GM12878 (cell line): ENCODE data around the gene APOBEC2.

Experiments
- BMI1 ChIP-seq: fragments of 450-650 bp; IDR thresholded peaks from 2 replicates; pipeline ENCODE4 v1.6.1; 2016; ENCODE audit warnings: mild to moderate bottlenecking, moderate library complexity, borderline replicate concordance
- ESRRA ChIP-seq: IDR thresholded peaks from 2 replicates; pipeline ENCODE4 v1.6.1; 2012; ENCODE audit warnings: mild to moderate bottlenecking, low read length, improper control_type of control experiment
- EZH2 ChIP-seq: IDR thresholded peaks from 2 replicates; pipeline ENCODE4 v1.6.1; 2012; ENCODE audit warnings: low read depth, mild to moderate bottlenecking, control low read depth, inconsistent platforms, low read length, borderline replicate concordance; ENCODE audit not compliant: control insufficient read depth
- PAX5 ChIP-seq: IDR thresholded peaks from 2 replicates; pipeline ENCODE4 v1.6.1; 2011; ENCODE audit warnings: low read depth, low read length, borderline replicate concordance
- POLR2A ChIP-seq: IDR thresholded peaks from 2 replicates; pipeline ENCODE4 v1.6.1; 2011; ENCODE audit warnings: low read depth, mild to moderate bottlenecking, low read length
- POLR2AphosphoS5 ChIP-seq: IDR thresholded peaks from 2 replicates; pipeline ENCODE4 v1.6.1; 2011; ENCODE audit warnings: mild to moderate bottlenecking, low read length, inconsistent platforms
- RBBP5 ChIP-seq: fragments of 200-600 bp; sonication (generic); conservative IDR thresholded peaks from 2 replicates; pipeline ENCODE4 v1.6.1; 2016
- SMC3 ChIP-seq: IDR thresholded peaks from 2 replicates; pipeline ENCODE4 v1.6.1; 2011; ENCODE audit warnings: low read length, improper control_type of control experiment, borderline replicate concordance
- YY1 ChIP-seq: IDR thresholded peaks from 2 replicates; pipeline ENCODE4 v1.6.1; 2011; ENCODE audit warnings: low read depth, mild to moderate bottlenecking, low read length
- TF ChIP-seq, protein P1 (sequence below), 3 experiments: IDR thresholded peaks in 2 of 3; conservative IDR thresholded peaks in 1 of 3; 2 replicates each; pipeline ENCODE4 v1.5.1; 2011; ENCODE audit warnings: low read depth in 3 of 3, low read length in 3 of 3, mild to moderate bottlenecking in 3 of 3, control low read depth in 2 of 3, moderate library complexity in 2 of 3, inconsistent platforms in 1 of 3, mixed read lengths in 1 of 3; ENCODE audit not compliant: control insufficient read depth in 2 of 3, insufficient read depth in 1 of 3; ENCODE audit errors: extremely low read depth in 1 of 3
- TF ChIP-seq, protein P2 (sequence below): fragments of 450-650 bp; IDR thresholded peaks from 2 replicates; pipeline ENCODE4 v1.6.1; 2016; ENCODE audit warnings: mild to moderate bottlenecking, moderate library complexity, borderline replicate concordance
- TF ChIP-seq, protein P3 (sequence below): IDR thresholded peaks from 2 replicates; pipeline ENCODE4 v1.6.1; 2012; ENCODE audit warnings: low read depth, low read length, improper control_type of control experiment
- TF ChIP-seq, protein P4 (sequence below): IDR thresholded peaks from 2 replicates; pipeline ENCODE4 v1.6.1; 2011; ENCODE audit warnings: low read depth, low read length, improper control_type of control experiment, borderline replicate concordance
- TF ChIP-seq, protein P5 (sequence below): IDR thresholded peaks from 2 replicates; pipeline ENCODE4 v1.6.1; 2012; ENCODE audit warnings: improper control_type of control experiment, low read depth, low read length; ENCODE audit not compliant: insufficient replicate concordance

DNA sequence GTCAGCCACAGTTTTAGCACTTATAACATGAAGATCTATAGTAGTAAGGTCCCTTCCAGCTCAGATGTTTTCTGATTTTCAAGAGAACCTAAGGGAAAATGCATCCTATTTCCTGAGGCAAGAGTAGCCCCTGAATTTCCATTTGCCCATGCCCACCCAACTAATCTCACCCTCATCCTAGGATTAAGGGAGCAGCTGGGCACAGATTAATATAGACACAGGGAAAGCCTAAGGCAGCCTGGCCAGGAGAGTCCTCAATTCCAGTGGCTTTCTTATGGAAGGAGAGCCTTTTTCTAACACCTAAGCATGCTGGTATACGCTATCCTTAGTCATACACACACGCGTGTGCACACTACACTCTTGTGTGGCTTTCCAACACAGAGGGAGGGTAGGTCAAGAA lies 1.5 kb downstream of the APOBEC2 start:
- TF ChIP-seq, protein P1, sequence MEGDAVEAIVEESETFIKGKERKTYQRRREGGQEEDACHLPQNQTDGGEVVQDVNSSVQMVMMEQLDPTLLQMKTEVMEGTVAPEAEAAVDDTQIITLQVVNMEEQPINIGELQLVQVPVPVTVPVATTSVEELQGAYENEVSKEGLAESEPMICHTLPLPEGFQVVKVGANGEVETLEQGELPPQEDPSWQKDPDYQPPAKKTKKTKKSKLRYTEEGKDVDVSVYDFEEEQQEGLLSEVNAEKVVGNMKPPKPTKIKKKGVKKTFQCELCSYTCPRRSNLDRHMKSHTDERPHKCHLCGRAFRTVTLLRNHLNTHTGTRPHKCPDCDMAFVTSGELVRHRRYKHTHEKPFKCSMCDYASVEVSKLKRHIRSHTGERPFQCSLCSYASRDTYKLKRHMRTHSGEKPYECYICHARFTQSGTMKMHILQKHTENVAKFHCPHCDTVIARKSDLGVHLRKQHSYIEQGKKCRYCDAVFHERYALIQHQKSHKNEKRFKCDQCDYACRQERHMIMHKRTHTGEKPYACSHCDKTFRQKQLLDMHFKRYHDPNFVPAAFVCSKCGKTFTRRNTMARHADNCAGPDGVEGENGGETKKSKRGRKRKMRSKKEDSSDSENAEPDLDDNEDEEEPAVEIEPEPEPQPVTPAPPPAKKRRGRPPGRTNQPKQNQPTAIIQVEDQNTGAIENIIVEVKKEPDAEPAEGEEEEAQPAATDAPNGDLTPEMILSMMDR (IDR thresholded peaks at IDR 0.05 in 2 of 3, conservative IDR thresholded peaks at IDR 0.05 in 1 of 3; ENCODE audit: control insufficient read depth in 2 of 3, extremely low read depth in 1 of 3, insufficient read depth in 1 of 3, low read depth in 3 of 3, low read length in 3 of 3): no peak
- TF ChIP-seq EZH2 (no peak), SMC3 (no peak), BMI1 (no peak), RBBP5 (no peak), PAX5 (no peak), ESRRA (no peak), POLR2A (no peak), POLR2AphosphoS5 (no peak), YY1 (no peak)
- TF ChIP-seq, protein P2, sequence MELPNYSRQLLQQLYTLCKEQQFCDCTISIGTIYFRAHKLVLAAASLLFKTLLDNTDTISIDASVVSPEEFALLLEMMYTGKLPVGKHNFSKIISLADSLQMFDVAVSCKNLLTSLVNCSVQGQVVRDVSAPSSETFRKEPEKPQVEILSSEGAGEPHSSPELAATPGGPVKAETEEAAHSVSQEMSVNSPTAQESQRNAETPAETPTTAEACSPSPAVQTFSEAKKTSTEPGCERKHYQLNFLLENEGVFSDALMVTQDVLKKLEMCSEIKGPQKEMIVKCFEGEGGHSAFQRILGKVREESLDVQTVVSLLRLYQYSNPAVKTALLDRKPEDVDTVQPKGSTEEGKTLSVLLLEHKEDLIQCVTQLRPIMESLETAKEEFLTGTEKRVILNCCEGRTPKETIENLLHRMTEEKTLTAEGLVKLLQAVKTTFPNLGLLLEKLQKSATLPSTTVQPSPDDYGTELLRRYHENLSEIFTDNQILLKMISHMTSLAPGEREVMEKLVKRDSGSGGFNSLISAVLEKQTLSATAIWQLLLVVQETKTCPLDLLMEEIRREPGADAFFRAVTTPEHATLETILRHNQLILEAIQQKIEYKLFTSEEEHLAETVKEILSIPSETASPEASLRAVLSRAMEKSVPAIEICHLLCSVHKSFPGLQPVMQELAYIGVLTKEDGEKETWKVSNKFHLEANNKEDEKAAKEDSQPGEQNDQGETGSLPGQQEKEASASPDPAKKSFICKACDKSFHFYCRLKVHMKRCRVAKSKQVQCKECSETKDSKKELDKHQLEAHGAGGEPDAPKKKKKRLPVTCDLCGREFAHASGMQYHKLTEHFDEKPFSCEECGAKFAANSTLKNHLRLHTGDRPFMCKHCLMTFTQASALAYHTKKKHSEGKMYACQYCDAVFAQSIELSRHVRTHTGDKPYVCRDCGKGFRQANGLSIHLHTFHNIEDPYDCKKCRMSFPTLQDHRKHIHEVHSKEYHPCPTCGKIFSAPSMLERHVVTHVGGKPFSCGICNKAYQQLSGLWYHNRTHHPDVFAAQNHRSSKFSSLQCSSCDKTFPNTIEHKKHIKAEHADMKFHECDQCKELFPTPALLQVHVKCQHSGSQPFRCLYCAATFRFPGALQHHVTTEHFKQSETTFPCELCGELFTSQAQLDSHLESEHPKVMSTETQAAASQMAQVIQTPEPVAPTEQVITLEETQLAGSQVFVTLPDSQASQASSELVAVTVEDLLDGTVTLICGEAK: no peak
- TF ChIP-seq, protein P3, sequence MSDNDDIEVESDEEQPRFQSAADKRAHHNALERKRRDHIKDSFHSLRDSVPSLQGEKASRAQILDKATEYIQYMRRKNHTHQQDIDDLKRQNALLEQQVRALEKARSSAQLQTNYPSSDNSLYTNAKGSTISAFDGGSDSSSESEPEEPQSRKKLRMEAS: no peak
- TF ChIP-seq, protein P4, sequence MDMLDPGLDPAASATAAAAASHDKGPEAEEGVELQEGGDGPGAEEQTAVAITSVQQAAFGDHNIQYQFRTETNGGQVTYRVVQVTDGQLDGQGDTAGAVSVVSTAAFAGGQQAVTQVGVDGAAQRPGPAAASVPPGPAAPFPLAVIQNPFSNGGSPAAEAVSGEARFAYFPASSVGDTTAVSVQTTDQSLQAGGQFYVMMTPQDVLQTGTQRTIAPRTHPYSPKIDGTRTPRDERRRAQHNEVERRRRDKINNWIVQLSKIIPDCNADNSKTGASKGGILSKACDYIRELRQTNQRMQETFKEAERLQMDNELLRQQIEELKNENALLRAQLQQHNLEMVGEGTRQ: no peak
- TF ChIP-seq, protein P5, sequence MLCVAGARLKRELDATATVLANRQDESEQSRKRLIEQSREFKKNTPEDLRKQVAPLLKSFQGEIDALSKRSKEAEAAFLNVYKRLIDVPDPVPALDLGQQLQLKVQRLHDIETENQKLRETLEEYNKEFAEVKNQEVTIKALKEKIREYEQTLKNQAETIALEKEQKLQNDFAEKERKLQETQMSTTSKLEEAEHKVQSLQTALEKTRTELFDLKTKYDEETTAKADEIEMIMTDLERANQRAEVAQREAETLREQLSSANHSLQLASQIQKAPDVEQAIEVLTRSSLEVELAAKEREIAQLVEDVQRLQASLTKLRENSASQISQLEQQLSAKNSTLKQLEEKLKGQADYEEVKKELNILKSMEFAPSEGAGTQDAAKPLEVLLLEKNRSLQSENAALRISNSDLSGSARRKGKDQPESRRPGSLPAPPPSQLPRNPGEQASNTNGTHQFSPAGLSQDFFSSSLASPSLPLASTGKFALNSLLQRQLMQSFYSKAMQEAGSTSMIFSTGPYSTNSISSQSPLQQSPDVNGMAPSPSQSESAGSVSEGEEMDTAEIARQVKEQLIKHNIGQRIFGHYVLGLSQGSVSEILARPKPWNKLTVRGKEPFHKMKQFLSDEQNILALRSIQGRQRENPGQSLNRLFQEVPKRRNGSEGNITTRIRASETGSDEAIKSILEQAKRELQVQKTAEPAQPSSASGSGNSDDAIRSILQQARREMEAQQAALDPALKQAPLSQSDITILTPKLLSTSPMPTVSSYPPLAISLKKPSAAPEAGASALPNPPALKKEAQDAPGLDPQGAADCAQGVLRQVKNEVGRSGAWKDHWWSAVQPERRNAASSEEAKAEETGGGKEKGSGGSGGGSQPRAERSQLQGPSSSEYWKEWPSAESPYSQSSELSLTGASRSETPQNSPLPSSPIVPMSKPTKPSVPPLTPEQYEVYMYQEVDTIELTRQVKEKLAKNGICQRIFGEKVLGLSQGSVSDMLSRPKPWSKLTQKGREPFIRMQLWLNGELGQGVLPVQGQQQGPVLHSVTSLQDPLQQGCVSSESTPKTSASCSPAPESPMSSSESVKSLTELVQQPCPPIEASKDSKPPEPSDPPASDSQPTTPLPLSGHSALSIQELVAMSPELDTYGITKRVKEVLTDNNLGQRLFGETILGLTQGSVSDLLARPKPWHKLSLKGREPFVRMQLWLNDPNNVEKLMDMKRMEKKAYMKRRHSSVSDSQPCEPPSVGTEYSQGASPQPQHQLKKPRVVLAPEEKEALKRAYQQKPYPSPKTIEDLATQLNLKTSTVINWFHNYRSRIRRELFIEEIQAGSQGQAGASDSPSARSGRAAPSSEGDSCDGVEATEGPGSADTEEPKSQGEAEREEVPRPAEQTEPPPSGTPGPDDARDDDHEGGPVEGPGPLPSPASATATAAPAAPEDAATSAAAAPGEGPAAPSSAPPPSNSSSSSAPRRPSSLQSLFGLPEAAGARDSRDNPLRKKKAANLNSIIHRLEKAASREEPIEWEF: no peak
